ENCODE results near the gene ARHGEF12.

The ARHGEF12 gene

GRCh38 chr11:120308081-120308480, 28.1 kb upstream of the ARHGEF12 start:
- Histone ChIP-seq H3K9ac (ENCODE audit: low read length) (no peak overlapping the region), H3K4ac (ENCODE audit: low read depth, low read length) (no peak overlapping the region), H2BK120ac (ENCODE audit: low read depth, low read length) (no peak overlapping the region)

GRCh38 chr11:120310870-120311269, 25.3 kb upstream of the ARHGEF12 start:
- no peaks in the 10 kb centered on the region for H3K79me1 ChIP-seq (ENCODE audit: low read length)
- H4K8ac ChIP-seq (ENCODE audit: low read depth, low read length): no peak overlapping the region
- no peak overlapping the region for H3K9ac ChIP-seq (ENCODE audit: low read length)
- no peak overlapping the region for H3K27ac ChIP-seq (ENCODE audit: low read depth, low read length)
- no peak overlapping the region for H3K18ac ChIP-seq (ENCODE audit: low read length)
- no peaks in the 10 kb centered on the region for H3K4me1 ChIP-seq (ENCODE audit: control insufficient read depth, low read depth, low read length)
- no peak overlapping the region for H2BK120ac ChIP-seq (ENCODE audit: low read depth, low read length)
- no peaks in the 10 kb centered on the region for H3K36me3 ChIP-seq (ENCODE audit: control insufficient read depth, insufficient read depth, low read length)
- no peak overlapping the region for H3K4ac ChIP-seq (ENCODE audit: low read depth, low read length)
- H3K4me2 ChIP-seq (ENCODE audit: low read length): no peak overlapping the region
- H3K23ac ChIP-seq (ENCODE audit: low read length): no peak overlapping the region
- H4K5ac ChIP-seq (ENCODE audit: low read length): no peak overlapping the region
- H3K56ac ChIP-seq (ENCODE audit: low read length): no peak overlapping the region
- H3K27me3 ChIP-seq (ENCODE audit: insufficient read depth, low read length, poor library complexity): no peaks in the 10 kb centered on the region
- no peak overlapping the region for H3K4me3 ChIP-seq (ENCODE audit: low read length)
- H2AK5ac ChIP-seq (ENCODE audit: low read length): no peak overlapping the region
- no peak overlapping the region for H2BK5ac ChIP-seq (ENCODE audit: low read length)
- WGBS (ENCODE audit: extremely low coverage, insufficient coverage, low lambda C conversion rate): no CpG with 5 or more reads among the region's 3 CpGs
- no peak for DNase-seq
- H2BK15ac ChIP-seq (replicated peaks; ENCODE audit: low read depth): no peak overlapping the region
- no peaks in the 10 kb centered on the region for H3K79me2 ChIP-seq (ENCODE audit: control insufficient read depth, insufficient read depth, low read length)

More at GRCh38 chr11:120308081-120308480, 28.1 kb upstream of the ARHGEF12 start:
- Histone ChIP-seq H3K4me2 (ENCODE audit: low read length) (no peak overlapping the region), H2AK5ac (ENCODE audit: low read length) (no peak overlapping the region), H3K56ac (ENCODE audit: low read length) (no peak overlapping the region), H3K23ac (ENCODE audit: low read length) (no peak overlapping the region), H4K5ac (ENCODE audit: low read length) (no peak overlapping the region), H3K36me3 (ENCODE audit: control insufficient read depth, insufficient read depth, low read length) (no peaks in the 10 kb centered on the region), H3K79me1 (ENCODE audit: low read length) (no peaks in the 10 kb centered on the region), H3K27ac (ENCODE audit: low read depth, low read length) (no peak overlapping the region), H3K4me3 (ENCODE audit: low read length) (no peak overlapping the region), H3K18ac (ENCODE audit: low read length) (no peak overlapping the region), H2BK15ac (replicated peaks; ENCODE audit: low read depth) (no peak overlapping the region), H2BK5ac (ENCODE audit: low read length) (no peak overlapping the region), H3K79me2 (ENCODE audit: control insufficient read depth, insufficient read depth, low read length) (no peaks in the 10 kb centered on the region), H3K4me1 (ENCODE audit: control insufficient read depth, low read depth, low read length) (no peaks in the 10 kb centered on the region), H3K27me3 (ENCODE audit: insufficient read depth, low read length, poor library complexity) (no peaks in the 10 kb centered on the region), H4K8ac (ENCODE audit: low read depth, low read length) (no peak overlapping the region)
- WGBS (ENCODE audit: extremely low coverage, insufficient coverage, low lambda C conversion rate): no CpG with 5 or more reads among the region's 7 CpGs
- no peak for DNase-seq

GRCh38 chr11:120314861-120315260, 21.4 kb upstream of the ARHGEF12 start:
- H3K36me3 ChIP-seq (ENCODE audit: control insufficient read depth, insufficient read depth, low read length): no peaks in the 10 kb centered on the region

GRCh38 chr11:120316880-120317688, 19.1 kb upstream of the ARHGEF12 start:
- Histone ChIP-seq H3K56ac (ENCODE audit: low read length) (peak overlapping the region; percentile 10), H3K79me2 (ENCODE audit: control insufficient read depth, insufficient read depth, low read length) (no peaks in the 10 kb centered on the region), H3K27me3 (ENCODE audit: insufficient read depth, low read length, poor library complexity) (no peaks in the 10 kb centered on the region), H2BK15ac (replicated peaks; ENCODE audit: low read depth) (no peak overlapping the region), H3K4ac (ENCODE audit: low read depth, low read length) (no peak overlapping the region), H3K23ac (ENCODE audit: low read length) (no peak overlapping the region), H2BK120ac (ENCODE audit: low read depth, low read length) (no peak overlapping the region), H3K4me1 (ENCODE audit: control insufficient read depth, low read depth, low read length) (no peaks in the 10 kb centered on the region), H3K9ac (ENCODE audit: low read length) (no peak overlapping the region), H2BK5ac (ENCODE audit: low read length) (no peak overlapping the region), H3K27ac (ENCODE audit: low read depth, low read length) (no peak overlapping the region), H3K18ac (ENCODE audit: low read length) (no peak overlapping the region), H3K36me3 (ENCODE audit: control insufficient read depth, insufficient read depth, low read length) (no peaks in the 10 kb centered on the region), H4K5ac (ENCODE audit: low read length) (no peak overlapping the region), H3K4me3 (ENCODE audit: low read length) (no peak overlapping the region), H3K79me1 (ENCODE audit: low read length) (no peaks in the 10 kb centered on the region), H3K4me2 (ENCODE audit: low read length) (no peak overlapping the region), H2AK5ac (ENCODE audit: low read length) (no peak overlapping the region), H4K8ac (ENCODE audit: low read depth, low read length) (no peak overlapping the region)
- WGBS (ENCODE audit: extremely low coverage, insufficient coverage, low lambda C conversion rate): no CpG with 5 or more reads among the region's 8 CpGs
- DNase-seq: peak; percentile 63

More at GRCh38 chr11:120314861-120315260, 21.4 kb upstream of the ARHGEF12 start:
- Histone ChIP-seq H3K4me2 (ENCODE audit: low read length) (no peak overlapping the region), H3K79me2 (ENCODE audit: control insufficient read depth, insufficient read depth, low read length) (no peaks in the 10 kb centered on the region), H3K9ac (ENCODE audit: low read length) (no peak overlapping the region), H3K4me3 (ENCODE audit: low read length) (no peak overlapping the region), H3K4me1 (ENCODE audit: control insufficient read depth, low read depth, low read length) (no peaks in the 10 kb centered on the region), H2BK120ac (ENCODE audit: low read depth, low read length) (no peak overlapping the region), H4K8ac (ENCODE audit: low read depth, low read length) (no peak overlapping the region), H3K18ac (ENCODE audit: low read length) (no peak overlapping the region), H4K5ac (ENCODE audit: low read length) (no peak overlapping the region), H2BK5ac (ENCODE audit: low read length) (no peak overlapping the region), H2AK5ac (ENCODE audit: low read length) (no peak overlapping the region), H3K79me1 (ENCODE audit: low read length) (no peaks in the 10 kb centered on the region), H3K27ac (ENCODE audit: low read depth, low read length) (peak overlapping the region; percentile 25), H3K27me3 (ENCODE audit: insufficient read depth, low read length, poor library complexity) (no peaks in the 10 kb centered on the region), H3K23ac (ENCODE audit: low read length) (no peak overlapping the region), H2BK15ac (replicated peaks; ENCODE audit: low read depth) (no peak overlapping the region), H3K4ac (ENCODE audit: low read depth, low read length) (no peak overlapping the region), H3K56ac (ENCODE audit: low read length) (no peak overlapping the region)
- WGBS (ENCODE audit: extremely low coverage, insufficient coverage, low lambda C conversion rate): no CpG with 5 or more reads among the region's 3 CpGs
- peak; percentile 52 for DNase-seq

GRCh38 chr11:120317689-120318480, 18.3 kb upstream of the ARHGEF12 start:
- Histone ChIP-seq H3K36me3 (ENCODE audit: control insufficient read depth, insufficient read depth, low read length) (no peaks in the 10 kb centered on the region), H2BK5ac (ENCODE audit: low read length) (no peak overlapping the region), H3K56ac (ENCODE audit: low read length) (no peak overlapping the region), H2AK5ac (ENCODE audit: low read length) (no peak overlapping the region), H3K18ac (ENCODE audit: low read length) (no peak overlapping the region), H3K9ac (ENCODE audit: low read length) (no peak overlapping the region), H4K8ac (ENCODE audit: low read depth, low read length) (no peak overlapping the region), H2BK15ac (replicated peaks; ENCODE audit: low read depth) (no peak overlapping the region), H2BK120ac (ENCODE audit: low read depth, low read length) (no peak overlapping the region), H3K4me3 (ENCODE audit: low read length) (no peak overlapping the region), H3K27ac (ENCODE audit: low read depth, low read length) (no peak overlapping the region), H3K4me2 (ENCODE audit: low read length) (no peak overlapping the region), H3K27me3 (ENCODE audit: insufficient read depth, low read length, poor library complexity) (no peaks in the 10 kb centered on the region), H3K4ac (ENCODE audit: low read depth, low read length) (no peak overlapping the region), H3K23ac (ENCODE audit: low read length) (no peak overlapping the region), H3K79me2 (ENCODE audit: control insufficient read depth, insufficient read depth, low read length) (no peaks in the 10 kb centered on the region), H4K5ac (ENCODE audit: low read length) (no peak overlapping the region), H3K4me1 (ENCODE audit: control insufficient read depth, low read depth, low read length) (no peaks in the 10 kb centered on the region), H3K79me1 (ENCODE audit: low read length) (no peaks in the 10 kb centered on the region)
- no peak for DNase-seq
- no CpG with 5 or more reads among the region's 10 CpGs for WGBS (ENCODE audit: extremely low coverage, insufficient coverage, low lambda C conversion rate)

All from mesendoderm (in vitro differentiated cells).